WTC11 (cell line): Measurements from ENCODE around the gene SMAP2. TPM values are rescaled to one million over a fixed set of nuclear protein-coding genes. Genes with fewer than 3 reads are reported as not detected.

ENCODE experiments used
- ATAC-seq: fragments of 200-7000 bp; cut with Tn5 transposase; 2 replicates; pipeline ENCODE4 v1.10.0; 2021; ENCODE audit warnings: mild to moderate bottlenecking, moderate library complexity
- CTCF ChIA-PET: fragments of 300-600 bp; sonication (Branson Sonifier 250); formaldehyde crosslinking; loops from one replicate; lab custom pipeline; 2021; ENCODE audit warnings: antibody characterized with exemption; lab: Charles Lee
- POLR2A ChIA-PET: fragments of 350-600 bp; sonication (Branson Sonifier 250); formaldehyde crosslinking; loops from one replicate; lab custom pipeline; 2021; ENCODE audit warnings: antibody characterized with exemption; lab: Charles Lee
- DNase-seq: peaks from one replicate; pipeline ENCODE4 v3.0.0; 2021; ENCODE audit warnings: low spot score
- H3K27ac Mint-ChIP-seq: 2 replicates; pipeline ENCODE4 v1.8.0; 2021; ENCODE audit warnings: mixed read lengths
- H3K27me3 Mint-ChIP-seq: 2 replicates; pipeline ENCODE4 v1.8.0; 2021; ENCODE audit warnings: low read depth, mild to moderate bottlenecking, moderate library complexity, mixed read lengths
- H3K36me3 Mint-ChIP-seq: 2 replicates; pipeline ENCODE4 v1.8.0; 2021; ENCODE audit warnings: mixed read lengths
- H3K4me1 Mint-ChIP-seq: 2 replicates; pipeline ENCODE4 v1.8.0; 2022; ENCODE audit warnings: mixed read lengths
- H3K4me3 Mint-ChIP-seq: 2 replicates; pipeline ENCODE4 v1.8.0; 2021; ENCODE audit warnings: mild to moderate bottlenecking, moderate library complexity, mixed read lengths
- H3K9me3 Mint-ChIP-seq: 2 replicates; pipeline ENCODE4 v1.8.0; 2021; ENCODE audit warnings: mixed read lengths
- CBFB ChIP-seq: sonication (generic); formaldehyde crosslinking; IDR thresholded peaks from 2 replicates; pipeline ENCODE4 v1.8.1; 2022; ENCODE audit warnings: mild to moderate bottlenecking, low read depth, missing genetic modification reagents
- E2F1 ChIP-seq: sonication (generic); formaldehyde crosslinking; IDR thresholded peaks from 2 replicates; pipeline ENCODE4 v1.8.0; 2022; ENCODE audit warnings: mild to moderate bottlenecking, missing genetic modification reagents
- E2F5 ChIP-seq: sonication (generic); formaldehyde crosslinking; IDR thresholded peaks from 2 replicates; pipeline ENCODE4 v1.8.1; 2022; ENCODE audit warnings: mild to moderate bottlenecking, moderate library complexity, missing genetic modification reagents
- ELF4 ChIP-seq: sonication (generic); formaldehyde crosslinking; IDR thresholded peaks from 2 replicates; pipeline ENCODE4 v1.8.1; 2022; ENCODE audit warnings: low read depth, mild to moderate bottlenecking, moderate library complexity, missing genetic modification reagents
- IRF1 ChIP-seq: sonication (generic); formaldehyde crosslinking; IDR thresholded peaks from 2 replicates; pipeline ENCODE4 v1.8.0; 2023; ENCODE audit warnings: missing genetic modification reagents
- JAZF1 ChIP-seq: fragments of 250-450 bp; sonication (Bioruptor Pico); IDR thresholded peaks from 2 replicates; pipeline ENCODE4 v1.9.0; 2021; ENCODE audit warnings: moderate library complexity, mild to moderate bottlenecking, inconsistent platforms
- JUN ChIP-seq: sonication (generic); formaldehyde crosslinking; IDR thresholded peaks from 2 replicates; pipeline ENCODE4 v1.8.0; 2023; ENCODE audit warnings: mild to moderate bottlenecking, missing genetic modification reagents
- MLX ChIP-seq: sonication (generic); formaldehyde crosslinking; IDR thresholded peaks from 2 replicates; pipeline ENCODE4 v1.8.1; 2023; ENCODE audit warnings: mild to moderate bottlenecking, missing genetic modification reagents, moderate library complexity
- NFATC4 ChIP-seq: fragments of 250-450 bp; sonication (Bioruptor Pico); IDR thresholded peaks from 2 replicates; pipeline ENCODE4 v1.9.0; 2021; ENCODE audit warnings: mild to moderate bottlenecking
- RELA ChIP-seq: sonication (generic); formaldehyde crosslinking; IDR thresholded peaks from 2 replicates; pipeline ENCODE4 v1.8.1; 2022; ENCODE audit warnings: missing genetic modification reagents, mild to moderate bottlenecking, borderline replicate concordance
- SOX15 ChIP-seq: fragments of 250-450 bp; sonication (Bioruptor Pico); IDR thresholded peaks from 2 replicates; pipeline ENCODE4 v1.9.0; 2021; ENCODE audit warnings: mild to moderate bottlenecking
- SP1 ChIP-seq: sonication (generic); formaldehyde crosslinking; conservative IDR thresholded peaks from 2 replicates; pipeline ENCODE4 v1.8.1; 2022; ENCODE audit warnings: missing genetic modification reagents
- TCF7 ChIP-seq: sonication (generic); formaldehyde crosslinking; IDR thresholded peaks from 2 replicates; pipeline ENCODE4 v1.8.0; 2022; ENCODE audit warnings: mild to moderate bottlenecking, low read depth, missing genetic modification reagents, moderate library complexity
- USF1 ChIP-seq: sonication (generic); formaldehyde crosslinking; IDR thresholded peaks from 2 replicates; pipeline ENCODE4 v1.8.0; 2022; ENCODE audit warnings: mild to moderate bottlenecking, missing genetic modification reagents
- ZNF281 ChIP-seq: sonication (generic); formaldehyde crosslinking; IDR thresholded peaks from 2 replicates; pipeline ENCODE4 v1.8.0; 2023; ENCODE audit warnings: mild to moderate bottlenecking, missing genetic modification reagents
- ZNF396 ChIP-seq: fragments of 250-450 bp; sonication (Bioruptor Pico); IDR thresholded peaks from 2 replicates; pipeline ENCODE4 v1.8.0; 2021; ENCODE audit warnings: mild to moderate bottlenecking, moderate library complexity, borderline replicate concordance
- ZNF423 ChIP-seq: fragments of 250-450 bp; sonication (Bioruptor Pico); IDR thresholded peaks from 2 replicates; pipeline ENCODE4 v2.1.2; 2022; ENCODE audit warnings: mild to moderate bottlenecking, moderate library complexity
- ZNF512 ChIP-seq: sonication (generic); formaldehyde crosslinking; IDR thresholded peaks from 2 replicates; pipeline ENCODE4 v1.8.1; 2022; ENCODE audit warnings: missing genetic modification reagents, borderline replicate concordance
- ZNF532 ChIP-seq: fragments of 250-450 bp; sonication (Bioruptor Pico); IDR thresholded peaks from 2 replicates; pipeline ENCODE4 v1.9.0; 2021; ENCODE audit warnings: mild to moderate bottlenecking, borderline replicate concordance
- total RNA-seq: library from RNA; stranded (reverse); gene quantifications from 3 replicates; pipeline ENCODE4 v1.2.3, GENCODE V29; 2021

The SMAP2 gene
- total RNA-seq, 1 experiment from 2014 or later, result 4.9 TPM

- H3K36me3 Mint-ChIP-seq, result no peaks in the 10 kb centered on the region
- TF ChIP-seq CBFB (no peak), E2F5 (no peak), RELA (CRISPR knock-in tag) (no peak), ZNF396 (no peak), IRF1 (CRISPR knock-in tag) (no peak), SP1 (no peak), ZNF512 (CRISPR knock-in tag) (no peak), ELF4 (CRISPR knock-in tag) (no peak), TCF7 (CRISPR knock-in tag) (no peak)
- H3K4me1 Mint-ChIP-seq, result 0 out of 2 replicates have a peak, but pooled peaks cover 4% of the 10 kb centered on the region
- CTCF ChIA-PET, result interaction anchor here (1.5 kb wide), 1 partner anchor 237 kb away, joined by 4 read pairs; no protein-coding TSS in a partner anchor
- H3K27me3 Mint-ChIP-seq, result no peaks in the 10 kb centered on the region
- POLR2A ChIA-PET, result no interaction called here
- no peak overlapping the region for H3K27ac Mint-ChIP-seq
- H3K4me3 Mint-ChIP-seq, result no peak overlapping the region
- H3K9me3 Mint-ChIP-seq, result no peaks in the 10 kb centered on the region
- no peak for ATAC-seq
- DNase-seq, result no peak
Observed at GRCh38 chr1:40380817-40381216, 7.3 kb downstream of the SMAP2 start.

GRCh38 chr1:40381268-40382107 lies 8.0 kb downstream of the SMAP2 start:
- Mint-ChIP-seq H3K27ac (no peak overlapping the region), H3K36me3 (no peaks in the 10 kb centered on the region), H3K9me3 (no peaks in the 10 kb centered on the region), H3K4me3 (no peak overlapping the region), H3K4me1 (0 out of 2 replicates have a peak, but pooled peaks cover 4% of the 10 kb centered on the region), H3K27me3 (no peaks in the 10 kb centered on the region)
- ATAC-seq, result no peak
- CTCF ChIA-PET, result interaction anchor here (1.4 to 2.6 kb wide), 4 partner anchors 8 to 24 kb away, joined by 3 to 17 read pairs (median 10); partner anchors contain the start of gene SMAP2
- POLR2A ChIA-PET, result no interaction called here
- no peak for DNase-seq
- TF ChIP-seq SOX15, result no peak
- TF ChIP-seq ZNF532 (CRISPR knock-in tag), result no peak
- TF ChIP-seq E2F1 (CRISPR knock-in tag), result no peak
- no peak for TF ChIP-seq ZNF281
- TF ChIP-seq USF1 (CRISPR knock-in tag), result no peak
- TF ChIP-seq NFATC4 (CRISPR knock-in tag), result no peak
- TF ChIP-seq JUN (CRISPR knock-in tag), result no peak
- no peak for TF ChIP-seq ZNF512 (CRISPR knock-in tag)
- TF ChIP-seq ZNF423, result no peak
- no peak for TF ChIP-seq MLX
- TF ChIP-seq JAZF1, result no peak
